Measurements from ENCODE around the gene FRAT2. TPM values are rescaled to one million over a fixed set of nuclear protein-coding genes. Genes with fewer than 3 reads are reported as not detected.

FRAT2 gene
- total RNA-seq, 4 donors from 2014 or later: 19.0 to 31.7 (median 24.0) TPM

DNA sequence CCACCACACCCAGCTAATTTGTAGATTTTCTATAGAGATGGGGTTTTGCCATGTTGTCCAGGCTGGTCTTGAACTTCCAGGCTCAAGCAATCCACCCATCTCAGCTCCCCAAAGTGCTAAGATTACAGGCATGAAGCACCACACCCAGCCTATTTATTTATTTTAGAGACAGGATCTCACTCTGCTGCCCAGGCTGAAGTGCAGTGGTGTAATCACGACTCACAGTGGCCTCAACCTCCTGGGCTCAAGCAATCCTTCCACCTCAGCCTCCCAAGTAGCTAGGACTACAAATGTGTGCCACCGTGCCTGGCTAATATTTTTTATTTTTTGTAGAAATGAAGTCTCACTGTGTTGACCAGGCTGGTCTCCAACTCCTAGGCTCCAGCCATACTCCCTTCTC, 6.9 kb upstream of the FRAT2 start:
- H3K9me3 ChIP-seq: no peaks in the 10 kb centered on the region
- no peaks in the 10 kb centered on the region for H3K36me3 ChIP-seq
- no peaks in the 10 kb centered on the region for H3K4me1 ChIP-seq
- DNase-seq: no peak
- no peaks in the 10 kb centered on the region for H3K27me3 ChIP-seq
- TF ChIP-seq, protein P1, sequence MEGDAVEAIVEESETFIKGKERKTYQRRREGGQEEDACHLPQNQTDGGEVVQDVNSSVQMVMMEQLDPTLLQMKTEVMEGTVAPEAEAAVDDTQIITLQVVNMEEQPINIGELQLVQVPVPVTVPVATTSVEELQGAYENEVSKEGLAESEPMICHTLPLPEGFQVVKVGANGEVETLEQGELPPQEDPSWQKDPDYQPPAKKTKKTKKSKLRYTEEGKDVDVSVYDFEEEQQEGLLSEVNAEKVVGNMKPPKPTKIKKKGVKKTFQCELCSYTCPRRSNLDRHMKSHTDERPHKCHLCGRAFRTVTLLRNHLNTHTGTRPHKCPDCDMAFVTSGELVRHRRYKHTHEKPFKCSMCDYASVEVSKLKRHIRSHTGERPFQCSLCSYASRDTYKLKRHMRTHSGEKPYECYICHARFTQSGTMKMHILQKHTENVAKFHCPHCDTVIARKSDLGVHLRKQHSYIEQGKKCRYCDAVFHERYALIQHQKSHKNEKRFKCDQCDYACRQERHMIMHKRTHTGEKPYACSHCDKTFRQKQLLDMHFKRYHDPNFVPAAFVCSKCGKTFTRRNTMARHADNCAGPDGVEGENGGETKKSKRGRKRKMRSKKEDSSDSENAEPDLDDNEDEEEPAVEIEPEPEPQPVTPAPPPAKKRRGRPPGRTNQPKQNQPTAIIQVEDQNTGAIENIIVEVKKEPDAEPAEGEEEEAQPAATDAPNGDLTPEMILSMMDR (IDR thresholded peaks at IDR 0.05): no peak
- no peak for TF ChIP-seq POLR2A (IDR thresholded peaks at IDR 0.05)
- no peak overlapping the region for H3K27ac ChIP-seq
- no peak overlapping the region for H3K4me3 ChIP-seq

DNA sequence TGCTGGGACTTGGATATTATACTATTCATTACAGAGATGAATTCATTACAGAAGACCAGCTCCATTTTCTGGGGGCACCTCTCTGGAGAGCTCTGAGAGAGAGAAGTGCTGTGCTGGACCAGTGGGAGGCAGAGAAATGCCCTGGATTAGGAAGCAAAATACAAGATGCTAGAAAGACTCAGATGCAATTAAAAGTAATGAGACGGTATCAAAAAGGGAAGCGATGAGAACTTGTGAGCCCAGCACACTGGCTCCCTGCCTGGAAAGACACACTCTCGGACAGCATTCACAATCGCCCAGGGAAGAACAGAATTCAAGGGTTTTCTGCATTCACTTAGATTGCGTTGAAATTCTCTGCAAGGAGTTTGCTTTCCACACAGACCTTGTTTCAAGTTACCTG, 3.5 kb upstream of the FRAT2 start:
- no peak for DNase-seq
- H3K4me3 ChIP-seq: no peak overlapping the region
- TF ChIP-seq POLR2A (IDR thresholded peaks at IDR 0.05): no peak
- TF ChIP-seq, protein P1 (IDR thresholded peaks at IDR 0.05): no peak
- no peaks in the 10 kb centered on the region for H3K9me3 ChIP-seq
- no peaks in the 10 kb centered on the region for H3K36me3 ChIP-seq
- H3K27me3 ChIP-seq: no peaks in the 10 kb centered on the region
- peaks cover 0 to 5% (median 0%) of the 10 kb centered on the region in 4 donors for H3K4me1 ChIP-seq
- no peak overlapping the region for H3K27ac ChIP-seq

DNA sequence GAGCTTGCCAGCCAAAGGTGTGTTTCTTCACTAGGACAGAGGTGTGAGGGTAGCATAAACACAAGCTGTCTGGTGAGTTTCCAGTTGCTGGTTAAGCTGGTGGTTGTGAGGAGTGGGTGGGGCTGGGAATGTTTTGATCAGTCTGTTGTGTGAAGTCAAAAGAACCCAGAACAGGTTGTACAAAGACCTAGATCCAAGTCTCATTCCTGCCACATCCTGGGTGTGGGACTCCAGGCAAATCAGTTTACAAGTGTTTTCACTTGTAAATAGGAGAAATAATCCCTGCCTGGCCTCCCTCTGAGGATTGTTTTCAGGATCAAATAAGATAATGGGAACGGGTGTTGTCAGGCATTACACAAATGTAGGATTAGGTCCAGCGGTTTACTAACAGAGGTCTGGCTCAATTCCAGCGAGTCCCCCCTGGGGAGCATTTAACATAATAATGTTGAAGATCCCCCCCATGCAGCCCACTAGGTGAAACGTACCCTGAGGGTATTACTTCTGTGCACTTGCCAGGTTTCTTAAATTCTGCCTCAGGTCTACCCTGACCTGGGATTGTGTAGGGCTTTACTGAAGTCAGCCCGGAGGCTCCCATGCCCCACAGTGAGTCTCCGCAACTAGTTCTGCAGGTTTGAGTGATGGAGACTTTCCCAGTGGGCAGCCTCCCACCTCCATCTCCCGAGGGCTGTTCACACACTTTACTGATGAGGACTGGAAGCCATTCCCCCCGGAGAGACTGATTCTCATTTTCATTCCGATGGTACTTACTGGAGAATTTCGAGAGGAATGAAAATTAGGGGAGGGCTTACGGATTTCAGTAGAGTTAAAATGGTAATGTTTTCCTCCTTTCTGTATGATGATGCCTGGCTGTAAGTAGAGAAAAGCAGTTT, 2.7 kb upstream of the FRAT2 start:
- H3K9me3 ChIP-seq: no peaks in the 10 kb centered on the region
- TF ChIP-seq, protein P1 (IDR thresholded peaks at IDR 0.05): no peak
- TF ChIP-seq POLR2A (IDR thresholded peaks at IDR 0.05): no peak
- H3K27ac ChIP-seq: peak overlapping the region in 1 of 4 donors; percentile 52
- no peak overlapping the region for H3K4me3 ChIP-seq
- DNase-seq: peak in 1 of 3 donors; percentile 68
- H3K27me3 ChIP-seq: no peaks in the 10 kb centered on the region
- H3K4me1 ChIP-seq: peaks cover 0 to 8% (median 3%) of the 10 kb centered on the region in 4 donors
- H3K36me3 ChIP-seq: no peaks in the 10 kb centered on the region

DNA sequence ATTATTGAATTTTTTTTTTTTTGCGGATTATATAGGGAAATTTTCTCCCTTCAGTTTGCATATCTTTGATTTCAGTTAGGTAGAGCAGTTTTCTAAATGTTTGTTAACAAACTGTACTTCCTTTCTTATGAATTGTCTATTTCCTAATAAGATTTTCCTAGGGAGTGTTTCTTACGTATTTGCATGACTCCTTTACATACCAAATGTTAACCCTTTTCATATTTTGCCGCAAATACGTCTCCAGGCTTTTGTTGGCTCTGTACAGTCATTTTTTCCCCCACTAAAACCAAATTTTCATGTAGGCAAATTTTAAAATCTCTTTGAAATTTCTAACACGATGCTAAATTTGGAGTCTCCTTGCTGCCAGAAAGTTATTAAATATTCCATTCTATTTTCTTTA, 1.9 kb upstream of the FRAT2 start:
- Histone ChIP-seq H3K27me3 (no peaks in the 10 kb centered on the region), H3K36me3 (no peaks in the 10 kb centered on the region), H3K4me1 (peaks cover 0 to 11% (median 9%) of the 10 kb centered on the region in 4 donors), H3K4me3 (no peak overlapping the region), H3K27ac (no peak overlapping the region), H3K9me3 (no peaks in the 10 kb centered on the region)
- no peak for TF ChIP-seq POLR2A (IDR thresholded peaks at IDR 0.05)
- TF ChIP-seq, protein P1 (IDR thresholded peaks at IDR 0.05): no peak
- DNase-seq: no peak

DNA sequence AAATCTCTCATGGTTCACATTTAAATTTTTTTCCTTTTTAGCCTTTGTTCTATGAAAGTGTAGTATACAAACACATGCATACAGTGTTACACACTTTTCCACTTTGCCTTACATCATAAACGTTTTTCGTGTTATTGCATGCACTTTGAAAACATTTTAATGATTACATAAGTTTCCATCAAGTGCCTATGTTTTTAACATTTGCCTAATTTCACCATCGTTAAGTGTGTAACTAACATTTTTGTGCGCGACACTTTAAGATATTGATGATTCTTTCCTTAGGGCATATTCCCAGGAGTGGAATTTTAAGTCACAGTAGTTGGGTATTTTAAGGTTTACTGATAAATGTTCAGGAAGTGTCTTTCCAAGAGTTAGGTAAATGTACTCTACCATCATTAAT, 1.5 kb upstream of the FRAT2 start:
- Histone ChIP-seq H3K4me3 (no peak overlapping the region), H3K27me3 (no peaks in the 10 kb centered on the region), H3K27ac (no peak overlapping the region), H3K4me1 (peaks cover 0 to 14% (median 10%) of the 10 kb centered on the region in 4 donors), H3K36me3 (no peaks in the 10 kb centered on the region), H3K9me3 (no peaks in the 10 kb centered on the region)
- TF ChIP-seq POLR2A (IDR thresholded peaks at IDR 0.05): no peak
- TF ChIP-seq, protein P1 (IDR thresholded peaks at IDR 0.05): no peak
- DNase-seq: no peak
